H1 (cell line): ENCODE results near the gene INPP5E. TPM values are rescaled to one million over a fixed set of nuclear protein-coding genes. Genes with fewer than 3 reads are reported as not detected.

Source experiments
- CTCF ChIA-PET: fragments of 300-600 bp; sonication (Branson Sonifier 250); formaldehyde crosslinking; loops from one replicate; lab custom pipeline; 2021; ENCODE audit not compliant: partially characterized antibody; lab: Charles Lee
- POLR2A ChIA-PET: fragments of 300-600 bp; sonication (Branson Sonifier 250); formaldehyde crosslinking; loops from one replicate; lab custom pipeline; 2021; ENCODE audit warnings: inconsistent platforms; ENCODE audit not compliant: partially characterized antibody; lab: Charles Lee
- DNase-seq, 2 experiments: peaks; one replicate each; pipeline versions ENCODE4 v3.0.0 to v3.0.0-alpha.2; 2010 to 2022; ENCODE audit warnings: low spot score in 2 of 2, low read depth in 1 of 2, mixed read lengths in 1 of 2
- FAIRE-seq: peaks from 2 replicates; lab custom pipeline; 2011; peaks lifted over from hg19 to GRCh38; lab: Jason Lieb, UNC
- H2AFZ ChIP-seq: 2 replicates; pipeline ENCODE4 v1.8.1; 2012; ENCODE audit warnings: low read length, inconsistent platforms
- H2AK5ac ChIP-seq: 2 replicates; pipeline ENCODE4 v1.6.1; 2013; ENCODE audit warnings: low read depth, low read length
- H2BK120ac ChIP-seq: replicated peaks from 2 replicates; pipeline ENCODE3; 2013; ENCODE audit warnings: low read depth, low read length, inconsistent platforms
- H2BK12ac ChIP-seq: 2 replicates; pipeline ENCODE4 v1.6.1; 2013; ENCODE audit warnings: low read depth, low read length
- H2BK15ac ChIP-seq: 2 replicates; pipeline ENCODE4 v1.6.1; 2013; ENCODE audit warnings: low read length
- H2BK20ac ChIP-seq: 2 replicates; pipeline ENCODE4 v1.6.1; 2013; ENCODE audit warnings: low read length
- H2BK5ac ChIP-seq: 2 replicates; pipeline ENCODE4 v1.6.1; 2013; ENCODE audit warnings: low read depth, low read length
- H3K14ac ChIP-seq: 2 replicates; pipeline ENCODE4 v1.6.1; 2013; ENCODE audit warnings: inconsistent platforms; ENCODE audit not compliant: insufficient read length
- H3K18ac ChIP-seq: 2 replicates; pipeline ENCODE4 v1.6.1; 2013; ENCODE audit warnings: low read length; ENCODE audit errors: extremely low read depth
- H3K23ac ChIP-seq: 2 replicates; pipeline ENCODE4 v1.6.1; 2013; ENCODE audit warnings: inconsistent platforms; ENCODE audit not compliant: insufficient read length
- H3K23me2 ChIP-seq: 2 replicates; pipeline ENCODE4 v1.6.1; 2013; ENCODE audit warnings: low read depth, low read length
- H3K27ac ChIP-seq: 2 replicates; pipeline ENCODE4 v1.6.1; 2011; ENCODE audit warnings: low read depth, low read length, inconsistent platforms
- H3K27me3 ChIP-seq, 4 experiments: replicated peaks in 1 of 4; 1 replicate in 1 of 4; 2 replicates in 3 of 4; pipeline versions ENCODE4 v1.6.1 to v1.8.1; 2011 to 2013; ENCODE audit warnings: low read length in 3 of 4, mild to moderate bottlenecking in 3 of 4, inconsistent platforms in 2 of 4, mixed read lengths in 2 of 4, moderate library complexity in 1 of 4; ENCODE audit not compliant: control insufficient read depth in 3 of 4, insufficient read depth in 3 of 4; ENCODE audit errors: extremely low read depth in 1 of 4
- H3K36me3 ChIP-seq, 4 experiments: 2 replicates each; pipeline versions ENCODE4 v1.6.1 to v1.8.1; 2011 to 2013; ENCODE audit warnings: mild to moderate bottlenecking in 4 of 4, low read length in 3 of 4, moderate library complexity in 2 of 4, control low read depth in 1 of 4, inconsistent platforms in 1 of 4; ENCODE audit not compliant: insufficient read depth in 4 of 4, control insufficient read depth in 2 of 4
- H3K4ac ChIP-seq: replicated peaks from 2 replicates; pipeline ENCODE3; 2013; ENCODE audit warnings: low read length, low read depth, mixed read lengths, inconsistent platforms; ENCODE audit not compliant: insufficient read length
- H3K4me1 ChIP-seq, 4 experiments: replicated peaks in 1 of 4; 1 replicate in 1 of 4; 2 replicates in 3 of 4; pipeline versions ENCODE4 v1.6.1 to v1.8.1; 2011 to 2013; ENCODE audit warnings: low read length in 3 of 4, inconsistent platforms in 2 of 4, mixed read lengths in 1 of 4; ENCODE audit not compliant: insufficient read depth in 4 of 4, control insufficient read depth in 3 of 4
- H3K4me2 ChIP-seq, 2 experiments: 2 replicates each; pipeline versions ENCODE4 v1.6.1 to v1.8.1; 2011 to 2013; ENCODE audit warnings: low read depth in 2 of 2, low read length in 2 of 2, control low read depth in 1 of 2, inconsistent platforms in 1 of 2, mild to moderate bottlenecking in 1 of 2; ENCODE audit not compliant: insufficient read depth in 1 of 2
- H3K4me3 ChIP-seq, 4 experiments: fragments of 200-600, 300-600 bp in 1 of 4; sonication (generic), shearing (Covaris generic), sonication (Bioruptor Twin) in 1 of 4; 2 replicates each; pipeline versions ENCODE4 v1.5.1 to v1.8.1; 2011 to 2016; ENCODE audit warnings: low read length in 4 of 4, low read depth in 3 of 4, control low read depth in 2 of 4, inconsistent platforms in 2 of 4, mild to moderate bottlenecking in 2 of 4, mixed read lengths in 1 of 4, moderate library complexity in 1 of 4; ENCODE audit not compliant: insufficient read depth in 2 of 4; ENCODE audit errors: extremely low read depth in 1 of 4
- H3K56ac ChIP-seq: replicated peaks from 2 replicates; pipeline ENCODE3; 2013; ENCODE audit warnings: low read depth, mild to moderate bottlenecking, mixed read lengths, low read length, inconsistent platforms; ENCODE audit not compliant: insufficient read length
- H3K79me1 ChIP-seq: 2 replicates; pipeline ENCODE4 v1.6.1; 2013; ENCODE audit warnings: low read depth, low read length, control low read depth
- H3K79me2 ChIP-seq, 2 experiments: 2 replicates each; pipeline versions ENCODE4 v1.6.1 to v1.8.1; 2012 to 2013; ENCODE audit warnings: low read length in 2 of 2, mild to moderate bottlenecking in 2 of 2, inconsistent platforms in 1 of 2; ENCODE audit not compliant: insufficient read depth in 2 of 2, control insufficient read depth in 1 of 2
- H3K9ac ChIP-seq, 4 experiments: replicated peaks in 1 of 4; 1 replicate in 1 of 4; 2 replicates in 3 of 4; pipeline versions ENCODE4 v1.6.1 to v1.8.1; 2011 to 2013; ENCODE audit warnings: low read depth in 3 of 4, low read length in 3 of 4, control low read depth in 2 of 4, mild to moderate bottlenecking in 2 of 4, moderate library complexity in 2 of 4, inconsistent platforms in 1 of 4; ENCODE audit errors: extremely low read depth in 1 of 4
- H3K9me3 ChIP-seq, 2 experiments: 2 replicates each; pipeline versions ENCODE4 v1.6.1 to v1.8.1; 2012 to 2013; ENCODE audit warnings: mild to moderate bottlenecking in 2 of 2, moderate library complexity in 2 of 2, control low read depth in 1 of 2, inconsistent platforms in 1 of 2, low read depth in 1 of 2, low read length in 1 of 2, mixed read lengths in 1 of 2; ENCODE audit not compliant: insufficient read depth in 2 of 2
- H4K20me1 ChIP-seq, 2 experiments: replicated peaks in 1 of 2; 2 replicates each; pipeline versions ENCODE3 to v1.8.1; 2011 to 2013; ENCODE audit warnings: inconsistent platforms in 2 of 2, low read length in 2 of 2, mild to moderate bottlenecking in 1 of 2; ENCODE audit not compliant: insufficient read depth in 2 of 2, control insufficient read depth in 1 of 2
- H4K5ac ChIP-seq: 2 replicates; pipeline ENCODE4 v1.6.1; 2013; ENCODE audit warnings: low read length, low read depth, mixed read lengths, inconsistent platforms; ENCODE audit not compliant: insufficient read length
- H4K8ac ChIP-seq: 2 replicates; pipeline ENCODE4 v1.8.0; 2013; ENCODE audit warnings: mild to moderate bottlenecking, moderate library complexity, low read length, inconsistent platforms; ENCODE audit not compliant: insufficient read depth; ENCODE audit errors: extremely low read depth
- H4K91ac ChIP-seq: replicated peaks from 2 replicates; pipeline ENCODE3; 2013; ENCODE audit warnings: low read length, mixed read lengths, inconsistent platforms; ENCODE audit not compliant: insufficient read length
- CREB1 ChIP-seq: IDR thresholded peaks from 2 replicates; pipeline ENCODE4 v1.6.1; 2012; ENCODE audit warnings: inconsistent platforms
- EGR1 ChIP-seq: IDR thresholded peaks from 2 replicates; pipeline ENCODE4 v1.6.1; 2011; ENCODE audit warnings: low read depth, low read length, borderline replicate concordance
- HDAC2 ChIP-seq, 2 experiments: fragments of 300-600 bp in 1 of 2; sonication (generic) in 1 of 2; IDR thresholded peaks; 2 replicates each; pipeline ENCODE4 v1.6.1; 2011 to 2012; ENCODE audit warnings: low read depth in 2 of 2, low read length in 2 of 2, mild to moderate bottlenecking in 2 of 2, moderate library complexity in 2 of 2, borderline replicate concordance in 1 of 2, inconsistent platforms in 1 of 2
- NANOG ChIP-seq: IDR thresholded peaks from 2 replicates; pipeline ENCODE4 v1.6.1; 2011; ENCODE audit warnings: low read length, low read depth, mild to moderate bottlenecking, inconsistent platforms; ENCODE audit not compliant: insufficient read depth, poor library complexity, severe bottlenecking
- RXRA ChIP-seq: IDR thresholded peaks from 2 replicates; pipeline ENCODE4 v1.6.1; 2011; ENCODE audit warnings: low read depth, mild to moderate bottlenecking, low read length, moderate library complexity; ENCODE audit not compliant: insufficient read depth
- SIRT6 ChIP-seq: IDR thresholded peaks from one replicate; pipeline ENCODE4 v1.7.1; 2012; ENCODE audit warnings: low read length, inconsistent platforms
- SP1 ChIP-seq: IDR thresholded peaks from 2 replicates; pipeline ENCODE4 v1.6.1; 2011; ENCODE audit warnings: low read depth, low read length
- TEAD4 ChIP-seq: IDR thresholded peaks from 2 replicates; pipeline ENCODE4 v1.6.1; 2012; ENCODE audit warnings: low read depth, low read length, inconsistent platforms, mixed read lengths
- WGBS, 2 experiments: shearing (Covaris generic) in 1 of 2; methylation state at CpG; one replicate each; pipeline versions ENCODE4 v1.1.6 to v1.1.7; 2013 to 2015; ENCODE audit warnings: low lambda C conversion rate in 2 of 2, mixed read lengths in 2 of 2, inconsistent platforms in 1 of 2, low coverage in 1 of 2, missing lambda C conversion rate in 1 of 2; ENCODE audit not compliant: insufficient replicate concordance in 2 of 2, insufficient coverage in 1 of 2, insufficient read length in 1 of 2; ENCODE audit errors: extremely low coverage in 1 of 2, missing lambda C conversion rate in 1 of 2; 5-methylcytosine and 5-hydroxymethylcytosine counted together
- polyA plus RNA-seq, 7 experiments: library from polyadenylated mRNA; depleted of rRNA in 3 of 7; stranded (reverse) in 5 of 7; unstranded in 2 of 7; fragments of >200 nt in 5 of 7; fragments of 200-250 nt in 2 of 7; gene quantifications; 1 replicate in 5 of 7; 2 replicates in 1 of 7; 4 replicates in 1 of 7; pipeline versions ENCODE4 v1.2.1 to v1.2.3, GENCODE V29; 2011 to 2013; ENCODE audit warnings: missing spikeins in 2 of 7, mixed read lengths in 2 of 7
- total RNA-seq: library from RNA; stranded (reverse); fragmentation: NEBNext Ultra II Directional; extraction: Animal tissue kit (Norgen Biotek cat#: 25700); gene quantifications from 2 replicates; pipeline ENCODE4 v1.2.1, GENCODE V29; 2021
- TF ChIP-seq, protein P1 (sequence below): IDR thresholded peaks from 2 replicates; pipeline ENCODE4 v1.6.1; 2011; ENCODE audit warnings: low read length, improper control_type of control experiment

Gene INPP5E
- total and polyA plus RNA-seq, 2 of the 8 experiments (the other 6 are each of a cell fraction or from before 2014, with no cell fraction given) = 8.7 to 11.3 TPM

DNA sequence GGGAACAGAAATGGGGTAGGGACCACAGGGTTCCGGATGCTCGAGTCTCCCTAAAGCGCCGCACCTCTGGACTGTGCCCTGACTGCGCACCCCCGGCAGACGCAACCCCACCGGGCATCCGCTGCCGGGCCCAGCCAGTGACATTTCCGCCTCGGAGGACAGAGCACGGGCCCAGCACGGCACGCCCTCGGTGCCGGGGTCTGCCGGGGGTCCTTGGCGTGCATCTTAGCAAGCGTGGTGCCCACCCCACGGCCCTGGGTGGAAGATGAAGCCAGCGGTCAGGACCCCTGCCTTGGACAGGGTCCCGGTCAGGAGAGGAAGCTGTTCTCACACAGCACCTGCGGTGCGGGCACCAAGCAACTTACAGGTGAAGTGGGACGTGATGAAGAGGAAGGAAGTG is 7.1 kb downstream of the INPP5E start:
- Histone ChIP-seq H4K8ac (no peak overlapping the region), H3K4me1 (peaks cover 0 to 1% (median under 1%) of the 10 kb centered on the region in 4 experiments; a peak in 1 of 7 replicates), H3K56ac (no peak overlapping the region), H3K9me3 (no peaks in the 10 kb centered on the region), H2BK12ac (no peak overlapping the region), H3K27me3 (no peaks in the 10 kb centered on the region)
- no peak for DNase-seq
- TF ChIP-seq SIRT6 (no peak), RXRA (no peak), CREB1 (no peak), HDAC2 (IDR thresholded peaks at IDR 0.05; ENCODE audit: borderline replicate concordance in 1 of 2, low read depth in 2 of 2, low read length in 2 of 2) (no peak), SP1 (no peak), NANOG (no peak), EGR1 (no peak), TEAD4 (no peak)
- TF ChIP-seq, protein P1, sequence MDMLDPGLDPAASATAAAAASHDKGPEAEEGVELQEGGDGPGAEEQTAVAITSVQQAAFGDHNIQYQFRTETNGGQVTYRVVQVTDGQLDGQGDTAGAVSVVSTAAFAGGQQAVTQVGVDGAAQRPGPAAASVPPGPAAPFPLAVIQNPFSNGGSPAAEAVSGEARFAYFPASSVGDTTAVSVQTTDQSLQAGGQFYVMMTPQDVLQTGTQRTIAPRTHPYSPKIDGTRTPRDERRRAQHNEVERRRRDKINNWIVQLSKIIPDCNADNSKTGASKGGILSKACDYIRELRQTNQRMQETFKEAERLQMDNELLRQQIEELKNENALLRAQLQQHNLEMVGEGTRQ = no peak
- TF ChIP-seq, all 59 proteins: peak for 0
- Histone ChIP-seq H3K4ac (no peak overlapping the region), H2BK120ac (no peak overlapping the region), H3K23ac (no peak overlapping the region), H3K79me2 (peaks cover 0 to 18% of the 10 kb centered on the region in 2 experiments; a peak in 1 of 4 replicates), H3K27ac (no peak overlapping the region), H3K23me2 (no peaks in the 10 kb centered on the region), H3K36me3 (peaks cover 0 to 11% (median 2%) of the 10 kb centered on the region in 4 experiments; a peak in 2 of 8 replicates), H4K5ac (no peak overlapping the region), H3K18ac (no peak overlapping the region), H2AFZ (no peak overlapping the region), H3K14ac (no peak overlapping the region), H3K4me2 (no peak overlapping the region), H2BK5ac (no peak overlapping the region), H2AK5ac (no peak overlapping the region), H4K20me1 (peaks cover 12 to 22% of the 10 kb centered on the region in 2 experiments), H2BK15ac (no peak overlapping the region), H3K79me1 (peaks cover 10% of the 10 kb centered on the region), H3K4me3 (no peak overlapping the region), H4K91ac (no peak overlapping the region), H3K9ac (no peak overlapping the region), H2BK20ac (no peak overlapping the region)
- 89% methylated on average over 26 of the region's 26 CpGs; no CpG with 5 or more reads in 1 of the 2 experiments for WGBS, 2 experiments
- ChIA-PET CTCF (interaction anchor here (1.0 to 2.4 kb wide), 3 partner anchors 31 to 193 kb away, joined by 3 to 7 read pairs (median 5); no protein-coding TSS in a partner anchor), POLR2A (interaction anchor here (1.2 to 4.2 kb wide), 5 partner anchors 8 to 51 kb away, joined by 3 to 22 read pairs (median 4); no protein-coding TSS in a partner anchor)
- FAIRE-seq = no peak
